ENCODE results near the gene VPS8.

The VPS8 gene

GRCh38 chr3:184784731-184785500, 27.1 kb upstream of the VPS8 start:
- no peaks in the 10 kb centered on the region for H3K27me3 ChIP-seq (ENCODE audit: control insufficient read depth, insufficient read depth, low read length)
- H3K4me1 ChIP-seq (ENCODE audit: control insufficient read depth, insufficient read depth, low read length), result 0 out of 2 replicates have a peak, but pooled peaks cover 6% of the 10 kb centered on the region
- H3K9ac ChIP-seq (ENCODE audit: low read depth, low read length), result no peak overlapping the region
- H3K9me3 ChIP-seq (ENCODE audit: control insufficient read depth, insufficient read depth, low read length), result no peaks in the 10 kb centered on the region
- no peaks in the 10 kb centered on the region for H3K36me3 ChIP-seq (ENCODE audit: control insufficient read depth, insufficient read depth, low read length)
- no peak overlapping the region for H3K27ac ChIP-seq (ENCODE audit: low read depth, low read length)
- H3K4me3 ChIP-seq (ENCODE audit: low read depth, low read length), result no peak overlapping the region

- Histone ChIP-seq H3K9me3 (ENCODE audit: control insufficient read depth, insufficient read depth, low read length) (no peaks in the 10 kb centered on the region), H3K27ac (ENCODE audit: low read depth, low read length) (no peak overlapping the region), H3K4me1 (ENCODE audit: control insufficient read depth, insufficient read depth, low read length) (peaks cover 6% of the 10 kb centered on the region; the same call in 1 of the 2 replicates), H3K4me3 (ENCODE audit: low read depth, low read length) (no peak overlapping the region), H3K9ac (ENCODE audit: low read depth, low read length) (no peak overlapping the region), H3K36me3 (ENCODE audit: control insufficient read depth, insufficient read depth, low read length) (no peaks in the 10 kb centered on the region), H3K27me3 (ENCODE audit: control insufficient read depth, insufficient read depth, low read length) (no peaks in the 10 kb centered on the region)
These were observed 26.1 kb upstream of the VPS8 start for GRCh38 chr3:184785890-184786279.

GRCh38 chr3:184786280-184786941, 25.6 kb upstream of the VPS8 start:
- Histone ChIP-seq H3K27me3 (ENCODE audit: control insufficient read depth, insufficient read depth, low read length) (no peaks in the 10 kb centered on the region), H3K4me1 (ENCODE audit: control insufficient read depth, insufficient read depth, low read length) (peaks cover 11% of the 10 kb centered on the region; the same call in 1 of the 2 replicates), H3K4me3 (ENCODE audit: low read depth, low read length) (no peak overlapping the region)

GRCh38 chr3:184788751-184789150, 23.2 kb upstream of the VPS8 start:
- H3K36me3 ChIP-seq (ENCODE audit: control insufficient read depth, insufficient read depth, low read length), result no peaks in the 10 kb centered on the region
- H3K9me3 ChIP-seq (ENCODE audit: control insufficient read depth, insufficient read depth, low read length), result no peaks in the 10 kb centered on the region
- H3K9ac ChIP-seq (ENCODE audit: low read depth, low read length), result no peak overlapping the region
- H3K4me1 ChIP-seq (ENCODE audit: control insufficient read depth, insufficient read depth, low read length), result peaks cover 13% of the 10 kb centered on the region; the same call in 1 of the 2 replicates
- H3K27me3 ChIP-seq (ENCODE audit: control insufficient read depth, insufficient read depth, low read length), result no peaks in the 10 kb centered on the region
- H3K4me3 ChIP-seq (ENCODE audit: low read depth, low read length), result no peak overlapping the region
- H3K27ac ChIP-seq (ENCODE audit: low read depth, low read length), result no peak overlapping the region

More at GRCh38 chr3:184786280-184786941, 25.6 kb upstream of the VPS8 start:
- Histone ChIP-seq H3K9me3 (ENCODE audit: control insufficient read depth, insufficient read depth, low read length) (no peaks in the 10 kb centered on the region), H3K36me3 (ENCODE audit: control insufficient read depth, insufficient read depth, low read length) (no peaks in the 10 kb centered on the region), H3K27ac (ENCODE audit: low read depth, low read length) (no peak overlapping the region), H3K9ac (ENCODE audit: low read depth, low read length) (no peak overlapping the region)

- H3K27me3 ChIP-seq (ENCODE audit: control insufficient read depth, insufficient read depth, low read length), result no peaks in the 10 kb centered on the region
- no peaks in the 10 kb centered on the region for H3K9me3 ChIP-seq (ENCODE audit: control insufficient read depth, insufficient read depth, low read length)
- H3K9ac ChIP-seq (ENCODE audit: low read depth, low read length), result no peak overlapping the region
- H3K27ac ChIP-seq (ENCODE audit: low read depth, low read length), result no peak overlapping the region
- H3K4me3 ChIP-seq (ENCODE audit: low read depth, low read length), result no peak overlapping the region
- H3K36me3 ChIP-seq (ENCODE audit: control insufficient read depth, insufficient read depth, low read length), result no peaks in the 10 kb centered on the region
- peaks cover 13% of the 10 kb centered on the region; the same call in 1 of the 2 replicates for H3K4me1 ChIP-seq (ENCODE audit: control insufficient read depth, insufficient read depth, low read length)
These were observed 22.5 kb upstream of the VPS8 start for GRCh38 chr3:184789314-184789998.

GRCh38 chr3:184791171-184791570, 20.8 kb upstream of the VPS8 start:
- no peaks in the 10 kb centered on the region for H3K36me3 ChIP-seq (ENCODE audit: control insufficient read depth, insufficient read depth, low read length)
- H3K4me3 ChIP-seq (ENCODE audit: low read depth, low read length), result no peak overlapping the region
- H3K27me3 ChIP-seq (ENCODE audit: control insufficient read depth, insufficient read depth, low read length), result no peaks in the 10 kb centered on the region
- no peak overlapping the region for H3K9ac ChIP-seq (ENCODE audit: low read depth, low read length)
- H3K9me3 ChIP-seq (ENCODE audit: control insufficient read depth, insufficient read depth, low read length), result no peaks in the 10 kb centered on the region
- no peak overlapping the region for H3K27ac ChIP-seq (ENCODE audit: low read depth, low read length)
- H3K4me1 ChIP-seq (ENCODE audit: control insufficient read depth, insufficient read depth, low read length), result peaks cover 7% of the 10 kb centered on the region; the same call in 1 of the 2 replicates

GRCh38 chr3:184795522-184796190, 16.3 kb upstream of the VPS8 start:
- Histone ChIP-seq H3K4me3 (ENCODE audit: low read depth, low read length) (no peak overlapping the region), H3K9ac (ENCODE audit: low read depth, low read length) (no peak overlapping the region)

GRCh38 chr3:184796551-184796950, 15.4 kb upstream of the VPS8 start:
- no peaks in the 10 kb centered on the region for H3K9me3 ChIP-seq (ENCODE audit: control insufficient read depth, insufficient read depth, low read length)
- H3K27me3 ChIP-seq (ENCODE audit: control insufficient read depth, insufficient read depth, low read length), result no peaks in the 10 kb centered on the region
- no peak overlapping the region for H3K9ac ChIP-seq (ENCODE audit: low read depth, low read length)
- H3K4me3 ChIP-seq (ENCODE audit: low read depth, low read length), result no peak overlapping the region
- H3K36me3 ChIP-seq (ENCODE audit: control insufficient read depth, insufficient read depth, low read length), result no peaks in the 10 kb centered on the region
- no peaks in the 10 kb centered on the region for H3K4me1 ChIP-seq (ENCODE audit: control insufficient read depth, insufficient read depth, low read length)
- no peak overlapping the region for H3K27ac ChIP-seq (ENCODE audit: low read depth, low read length)

More at GRCh38 chr3:184795522-184796190, 16.3 kb upstream of the VPS8 start:
- Histone ChIP-seq H3K27ac (ENCODE audit: low read depth, low read length) (no peak overlapping the region), H3K36me3 (ENCODE audit: control insufficient read depth, insufficient read depth, low read length) (no peaks in the 10 kb centered on the region), H3K4me1 (ENCODE audit: control insufficient read depth, insufficient read depth, low read length) (peaks cover 7% of the 10 kb centered on the region; the same call in 1 of the 2 replicates), H3K27me3 (ENCODE audit: control insufficient read depth, insufficient read depth, low read length) (no peaks in the 10 kb centered on the region), H3K9me3 (ENCODE audit: control insufficient read depth, insufficient read depth, low read length) (no peaks in the 10 kb centered on the region)

- Histone ChIP-seq H3K4me3 (ENCODE audit: low read depth, low read length) (no peak overlapping the region), H3K36me3 (ENCODE audit: control insufficient read depth, insufficient read depth, low read length) (no peaks in the 10 kb centered on the region), H3K4me1 (ENCODE audit: control insufficient read depth, insufficient read depth, low read length) (no peaks in the 10 kb centered on the region), H3K27ac (ENCODE audit: low read depth, low read length) (no peak overlapping the region), H3K9me3 (ENCODE audit: control insufficient read depth, insufficient read depth, low read length) (no peaks in the 10 kb centered on the region), H3K9ac (ENCODE audit: low read depth, low read length) (no peak overlapping the region), H3K27me3 (ENCODE audit: control insufficient read depth, insufficient read depth, low read length) (no peaks in the 10 kb centered on the region)
These were observed 15.0 kb upstream of the VPS8 start for GRCh38 chr3:184796954-184797353.

- H3K27ac ChIP-seq (ENCODE audit: low read depth, low read length), result no peak overlapping the region
- H3K4me3 ChIP-seq (ENCODE audit: low read depth, low read length), result no peak overlapping the region
- H3K4me1 ChIP-seq (ENCODE audit: control insufficient read depth, insufficient read depth, low read length), result no peaks in the 10 kb centered on the region
- H3K9me3 ChIP-seq (ENCODE audit: control insufficient read depth, insufficient read depth, low read length), result no peaks in the 10 kb centered on the region
- no peaks in the 10 kb centered on the region for H3K27me3 ChIP-seq (ENCODE audit: control insufficient read depth, insufficient read depth, low read length)
- H3K36me3 ChIP-seq (ENCODE audit: control insufficient read depth, insufficient read depth, low read length), result no peaks in the 10 kb centered on the region
- H3K9ac ChIP-seq (ENCODE audit: low read depth, low read length), result no peak overlapping the region
These were observed 13.8 kb upstream of the VPS8 start for GRCh38 chr3:184798120-184798519.

Measured in HUES48 (cell line).